Measurements from ENCODE around the gene ABRACL. TPM values are rescaled to one million over a fixed set of nuclear protein-coding genes. Genes with fewer than 3 reads are reported as not detected.

ABRACL gene
- total RNA-seq, 4 donors from 2014 or later: 18.7 to 81.6 (median 25.7) TPM

GRCh38 chr6:138999949-139000725 lies 28.4 kb upstream of the ABRACL start:
- H3K4me3 ChIP-seq: no peak overlapping the region
- WGBS, 2 donors: 65 to 73% methylated on average over 4 of the region's 4 CpGs
- DNase-seq: no peak
- no peaks in the 10 kb centered on the region for H3K36me3 ChIP-seq
- H3K27ac ChIP-seq: no peak overlapping the region
- peaks cover 0 to 15% (median 0%) of the 10 kb centered on the region in 3 donors for H3K4me1 ChIP-seq
- no peaks in the 10 kb centered on the region for H3K27me3 ChIP-seq
- no peaks in the 10 kb centered on the region for H3K9me3 ChIP-seq
- intact Hi-C loops (cut with DNase I): no loop called here
- no peak for TF ChIP-seq POLR2A (IDR thresholded peaks at IDR 0.05)
- TF ChIP-seq CTCF (IDR thresholded peaks at IDR 0.05): no peak

GRCh38 chr6:139003751-139004150 lies 24.8 kb upstream of the ABRACL start:
- H3K36me3 ChIP-seq: no peaks in the 10 kb centered on the region
- no peaks in the 10 kb centered on the region for H3K9me3 ChIP-seq
- intact Hi-C loops (cut with DNase I): no loop called here
- no peak overlapping the region for H3K4me3 ChIP-seq
- TF ChIP-seq CTCF (IDR thresholded peaks at IDR 0.05) (no peak), POLR2A (IDR thresholded peaks at IDR 0.05) (no peak)
- DNase-seq: no peak
- no peaks in the 10 kb centered on the region for H3K27me3 ChIP-seq
- no peak overlapping the region for H3K27ac ChIP-seq
- no peaks in the 10 kb centered on the region for H3K4me1 ChIP-seq

DNA sequence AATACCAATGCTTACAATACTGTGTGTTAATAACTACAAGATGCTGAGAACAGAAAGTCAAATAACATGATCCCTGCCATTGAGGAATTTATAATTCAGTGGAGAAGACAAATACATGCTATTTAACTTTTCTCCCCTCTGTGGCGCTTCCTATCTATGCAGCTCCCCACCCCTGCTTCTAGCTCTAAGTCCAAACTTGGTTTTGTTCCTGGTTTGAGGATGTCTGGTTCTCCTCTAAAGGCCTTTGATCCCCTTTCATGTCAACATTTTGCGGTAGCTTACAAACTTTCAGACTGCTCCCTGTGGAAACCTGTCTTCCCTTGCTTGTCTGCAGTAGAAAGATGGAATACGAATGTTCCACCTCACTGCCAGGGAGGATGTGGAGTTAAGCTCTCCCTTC lies 22.1 kb upstream of the ABRACL start:
- H3K9me3 ChIP-seq: no peaks in the 10 kb centered on the region

GRCh38 chr6:139007428-139007827 lies 21.1 kb upstream of the ABRACL start:
- no peaks in the 10 kb centered on the region for H3K27me3 ChIP-seq
- no peaks in the 10 kb centered on the region for H3K9me3 ChIP-seq
- no peak for DNase-seq
- intact Hi-C loops (cut with DNase I): no loop called here
- WGBS, 2 donors: 85 to 93% methylated on average over 1 of the region's 1 CpG
- H3K4me1 ChIP-seq: no peaks in the 10 kb centered on the region
- no peak overlapping the region for H3K4me3 ChIP-seq
- H3K27ac ChIP-seq: no peak overlapping the region
- TF ChIP-seq POLR2A (IDR thresholded peaks at IDR 0.05): no peak
- TF ChIP-seq CTCF (IDR thresholded peaks at IDR 0.05): no peak
- no peaks in the 10 kb centered on the region for H3K36me3 ChIP-seq

More for the DNA sequence above, 22.1 kb upstream of the ABRACL start:
- Histone ChIP-seq H3K4me3 (no peak overlapping the region), H3K27me3 (no peaks in the 10 kb centered on the region), H3K4me1 (no peaks in the 10 kb centered on the region), H3K36me3 (no peaks in the 10 kb centered on the region), H3K27ac (no peak overlapping the region)
- DNase-seq: no peak
- 78 to 79% methylated on average over 3 of the region's 3 CpGs for WGBS, 2 donors
- intact Hi-C loops (cut with DNase I): no loop called here
- no peak for TF ChIP-seq POLR2A (IDR thresholded peaks at IDR 0.05)
- no peak for TF ChIP-seq CTCF (IDR thresholded peaks at IDR 0.05)

GRCh38 chr6:139008117-139008516 lies 20.4 kb upstream of the ABRACL start:
- Histone ChIP-seq H3K4me1 (no peaks in the 10 kb centered on the region), H3K9me3 (no peaks in the 10 kb centered on the region), H3K36me3 (no peaks in the 10 kb centered on the region), H3K4me3 (no peak overlapping the region), H3K27me3 (no peaks in the 10 kb centered on the region), H3K27ac (no peak overlapping the region)
- 86 to 89% methylated on average over 9 of the region's 9 CpGs for WGBS, 2 donors
- intact Hi-C loops (cut with DNase I): no loop called here
- TF ChIP-seq CTCF (IDR thresholded peaks at IDR 0.05): no peak
- no peak for DNase-seq
